ENCODE measurements around the gene RANBP2.
"Not testable (repeated sequence)": the region's sequence is repeated elsewhere in the genome, so short reads cannot be mapped to it uniquely, and the experiment has no call there.

RANBP2 gene

GRCh38 chr2:108719149-108720044 lies at the start of gene RANBP2:
TSS of gene RANBP2 (plus strand) at chr2:108719482. CDS start at chr2:108719607, 125 bp downstream.
- DNase-seq (ENCODE audit: low spot score): peak; percentile 88

- not testable (repeated sequence) for DNase-seq (ENCODE audit: low spot score)
Measured at GRCh38 chr2:108670282-108670681, 49.0 kb upstream of the RANBP2 start.

GRCh38 chr2:108672200-108672805 lies 47.0 kb upstream of the RANBP2 start:
- not testable (repeated sequence) for DNase-seq (ENCODE audit: low spot score)

DNA sequence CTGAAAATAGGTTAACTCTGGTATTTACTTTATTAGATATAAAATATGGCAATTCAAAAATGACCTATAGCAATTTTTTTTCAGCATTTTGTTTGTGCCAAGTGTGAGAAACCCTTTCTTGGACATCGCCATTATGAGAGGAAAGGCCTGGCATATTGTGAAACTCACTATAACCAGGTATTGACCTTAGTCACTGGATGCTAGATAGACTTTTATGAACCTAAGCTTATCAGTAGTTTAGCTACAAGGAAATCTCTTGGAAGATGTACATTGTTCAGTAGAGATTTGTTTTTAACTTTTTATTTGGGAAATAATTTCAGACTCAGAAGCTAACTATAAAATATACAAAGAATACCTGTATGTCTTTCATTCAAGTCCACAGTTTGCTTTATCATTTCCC lies 42.8 kb upstream of the RANBP2 start:
- not testable (repeated sequence) for DNase-seq (ENCODE audit: low spot score)

DNA sequence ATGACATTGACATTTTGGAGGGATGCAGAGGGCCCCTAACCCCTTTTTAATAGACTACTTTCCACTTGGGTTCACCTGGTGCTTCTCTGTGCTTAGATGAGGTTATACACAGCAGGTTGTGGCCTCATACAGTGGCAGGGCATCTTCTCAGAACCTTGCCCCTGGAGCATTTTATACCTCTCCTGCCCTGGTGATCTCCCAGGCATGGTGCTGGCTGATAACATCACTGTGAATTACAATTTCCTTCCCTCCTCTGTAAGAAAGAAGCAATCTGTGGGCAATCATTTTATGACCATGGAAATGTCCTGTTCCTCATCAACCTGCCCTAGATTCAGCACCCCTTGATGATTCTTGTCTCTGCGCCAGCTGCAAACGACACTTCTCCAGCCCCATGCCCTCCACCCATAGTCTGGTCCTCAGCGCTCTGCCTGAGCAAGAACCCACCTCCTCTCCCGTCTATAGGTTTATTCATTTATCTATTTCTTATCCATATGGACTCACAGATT lies 42.0 kb upstream of the RANBP2 start:
- DNase-seq (ENCODE audit: low spot score): not testable (repeated sequence)

DNA sequence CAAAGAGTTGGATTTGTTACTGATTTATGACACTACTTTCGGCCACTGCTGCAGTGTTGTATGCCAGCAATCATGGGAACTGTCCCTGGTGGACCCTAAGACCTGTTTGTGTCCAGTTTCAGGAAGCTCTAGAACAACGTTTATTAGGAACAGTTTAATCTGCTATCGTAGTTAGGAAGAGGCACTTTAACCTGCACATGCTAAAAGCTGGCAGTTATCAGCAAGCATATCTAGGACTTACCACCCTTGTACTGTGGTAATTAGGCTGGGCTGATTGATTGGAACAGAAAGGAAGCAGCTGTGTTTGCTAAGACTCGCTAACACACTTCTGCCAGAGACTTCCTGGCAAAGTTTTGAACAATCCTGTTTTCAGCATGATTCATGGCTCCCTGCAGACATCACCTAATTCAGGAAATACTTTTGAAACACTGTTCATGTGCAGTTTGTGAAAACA lies 41.1 kb upstream of the RANBP2 start:
- DNase-seq (ENCODE audit: low spot score): not testable (repeated sequence)

- DNase-seq (ENCODE audit: low spot score): not testable (repeated sequence)
Measured at GRCh38 chr2:108680805-108681204, 38.5 kb upstream of the RANBP2 start.

- DNase-seq (ENCODE audit: low spot score): not testable (repeated sequence)
Measured at GRCh38 chr2:108688818-108689756, 30.2 kb upstream of the RANBP2 start.

- not testable (repeated sequence) for DNase-seq (ENCODE audit: low spot score)
Measured at GRCh38 chr2:108690001-108690400, 29.3 kb upstream of the RANBP2 start.

DNA sequence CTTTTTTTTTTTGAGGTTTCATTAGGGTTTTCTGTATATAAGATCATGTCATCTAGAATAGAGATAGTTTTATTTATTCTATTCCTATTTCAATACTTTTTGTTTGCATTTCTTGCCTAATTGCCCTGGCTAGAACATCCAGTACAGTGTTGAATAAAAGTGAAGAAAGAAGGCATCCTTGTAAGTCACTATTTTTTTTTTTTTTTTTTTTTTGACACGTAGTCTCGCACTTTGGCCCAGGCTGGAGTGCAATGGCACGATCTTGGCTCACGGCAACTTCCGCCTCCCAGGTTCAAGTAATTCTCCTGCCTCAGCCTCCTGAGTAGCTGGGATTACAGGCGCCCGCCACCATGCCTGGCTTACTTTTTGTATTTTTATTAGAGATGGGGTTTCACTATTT lies 27.8 kb upstream of the RANBP2 start:
- DNase-seq (ENCODE audit: low spot score): no peak

GRCh38 chr2:108701208-108701607 lies 18.1 kb upstream of the RANBP2 start:
- no peak for DNase-seq (ENCODE audit: low spot score)

- DNase-seq (ENCODE audit: low spot score): no peak
Measured at GRCh38 chr2:108701806-108702205, 17.5 kb upstream of the RANBP2 start.

- DNase-seq (ENCODE audit: low spot score): no peak
Measured at GRCh38 chr2:108704871-108705270, 14.4 kb upstream of the RANBP2 start.

GRCh38 chr2:108707300-108707699 lies 12.0 kb upstream of the RANBP2 start:
- no peak for DNase-seq (ENCODE audit: low spot score)

GRCh38 chr2:108716971-108717370 lies 2.3 kb upstream of the RANBP2 start:
- DNase-seq (ENCODE audit: low spot score): not testable (repeated sequence)

GRCh38 chr2:108726048-108726447 lies 6.8 kb downstream of the RANBP2 start:
- DNase-seq (ENCODE audit: low spot score): not testable (repeated sequence)

DNA sequence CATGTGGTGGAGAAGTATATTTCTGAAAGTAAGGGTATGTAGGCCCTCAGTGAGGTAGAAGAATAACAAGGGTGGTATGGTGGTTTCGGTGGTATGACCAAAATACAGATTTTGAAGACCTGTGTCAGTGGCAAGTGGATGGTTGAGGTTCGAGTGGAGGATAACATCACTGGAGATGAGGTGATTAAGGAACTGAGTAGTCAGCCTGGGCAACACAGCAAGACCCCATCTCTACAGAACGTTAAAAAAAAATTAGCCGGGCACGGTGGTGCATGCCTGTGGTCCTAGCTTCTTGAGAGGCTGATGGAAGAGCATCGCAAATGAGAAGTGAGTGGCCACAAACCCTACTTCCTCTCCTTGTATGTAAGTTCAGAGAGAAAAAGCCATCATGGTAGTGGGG lies 15.4 kb downstream of the RANBP2 start:
- DNase-seq (ENCODE audit: low spot score): not testable (repeated sequence)

DNA sequence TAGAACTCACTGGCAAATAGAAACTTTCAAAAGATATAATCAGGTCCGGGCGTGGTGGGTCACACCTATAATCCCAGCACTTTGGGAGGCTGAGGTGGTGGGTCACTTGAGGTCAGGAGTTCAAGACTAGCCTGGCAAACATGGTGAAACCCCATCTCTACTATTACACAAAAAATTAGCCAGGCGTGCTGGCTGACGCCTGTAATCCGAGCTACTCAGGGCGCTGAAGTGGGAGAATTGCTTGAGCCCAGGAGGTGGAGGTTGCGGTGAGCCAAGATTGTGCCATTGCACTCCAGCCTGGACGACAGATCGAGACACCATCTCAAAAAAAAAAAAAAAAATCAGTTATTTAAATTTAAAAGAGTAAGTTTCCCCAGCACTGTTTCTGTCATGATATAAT lies 38.7 kb downstream of the RANBP2 start:
- not testable (repeated sequence) for DNase-seq (ENCODE audit: low spot score)

DNA sequence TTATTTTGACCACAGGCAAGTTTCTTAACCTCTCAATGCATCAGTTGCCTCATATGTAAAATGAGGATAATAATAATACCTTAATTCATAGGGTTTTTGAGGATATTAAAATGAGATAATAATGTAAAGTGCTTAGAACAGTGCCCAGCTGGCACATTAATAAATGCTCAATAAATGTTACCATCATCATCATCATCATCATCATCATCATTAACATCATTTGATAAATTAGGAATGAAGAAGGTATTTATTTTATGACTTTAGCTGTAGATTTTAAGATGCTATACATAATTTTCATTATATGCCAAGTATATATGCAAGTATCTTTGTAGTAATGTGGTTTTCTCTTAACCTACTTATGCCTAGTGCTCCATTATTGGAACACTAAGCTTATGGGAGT lies 43.3 kb downstream of the RANBP2 start:
- not testable (repeated sequence) for DNase-seq (ENCODE audit: low spot score)

DNA sequence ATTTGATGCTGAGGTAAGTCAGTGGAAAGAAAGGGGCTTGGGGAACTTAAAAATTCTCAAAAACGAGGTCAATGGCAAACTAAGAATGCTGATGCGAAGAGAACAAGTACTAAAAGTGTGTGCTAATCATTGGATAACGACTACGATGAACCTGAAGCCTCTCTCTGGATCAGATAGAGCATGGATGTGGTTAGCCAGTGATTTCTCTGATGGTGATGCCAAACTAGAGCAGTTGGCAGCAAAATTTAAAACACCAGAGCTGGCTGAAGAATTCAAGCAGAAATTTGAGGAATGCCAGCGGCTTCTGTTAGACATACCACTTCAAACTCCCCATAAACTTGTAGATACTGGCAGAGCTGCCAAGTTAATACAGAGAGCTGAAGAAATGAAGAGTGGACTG lies 47.4 kb downstream of the RANBP2 start:
- not testable (repeated sequence) for DNase-seq (ENCODE audit: low spot score)

DNA sequence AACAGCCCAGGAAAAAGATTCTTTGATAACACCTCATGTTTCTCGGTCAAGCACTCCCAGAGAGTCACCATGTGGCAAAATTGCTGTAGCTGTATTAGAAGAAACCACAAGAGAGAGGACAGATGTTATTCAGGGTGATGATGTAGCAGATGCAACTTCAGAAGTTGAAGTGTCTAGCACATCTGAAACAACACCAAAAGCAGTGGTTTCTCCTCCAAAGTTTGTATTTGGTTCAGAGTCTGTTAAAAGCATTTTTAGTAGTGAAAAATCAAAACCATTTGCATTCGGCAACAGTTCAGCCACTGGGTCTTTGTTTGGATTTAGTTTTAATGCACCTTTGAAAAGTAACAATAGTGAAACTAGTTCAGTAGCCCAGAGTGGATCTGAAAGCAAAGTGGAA lies 48.6 kb downstream of the RANBP2 start:
- not testable (repeated sequence) for DNase-seq (ENCODE audit: low spot score)

GRCh38 chr2:108776475-108776874 lies 57.2 kb downstream of the RANBP2 start:
- DNase-seq (ENCODE audit: low spot score): no peak
